GM21360 (cell line): ENCODE data around the gene GCK.

Source experiments
- ATAC-seq: cut with Tn5 transposase; IDR thresholded peaks from one replicate; pipeline ENCODE4 v1.9.1; 2021; ENCODE audit warnings: mild to moderate bottlenecking, moderate library complexity; ENCODE audit not compliant: unreplicated experiment

GCK gene

DNA sequence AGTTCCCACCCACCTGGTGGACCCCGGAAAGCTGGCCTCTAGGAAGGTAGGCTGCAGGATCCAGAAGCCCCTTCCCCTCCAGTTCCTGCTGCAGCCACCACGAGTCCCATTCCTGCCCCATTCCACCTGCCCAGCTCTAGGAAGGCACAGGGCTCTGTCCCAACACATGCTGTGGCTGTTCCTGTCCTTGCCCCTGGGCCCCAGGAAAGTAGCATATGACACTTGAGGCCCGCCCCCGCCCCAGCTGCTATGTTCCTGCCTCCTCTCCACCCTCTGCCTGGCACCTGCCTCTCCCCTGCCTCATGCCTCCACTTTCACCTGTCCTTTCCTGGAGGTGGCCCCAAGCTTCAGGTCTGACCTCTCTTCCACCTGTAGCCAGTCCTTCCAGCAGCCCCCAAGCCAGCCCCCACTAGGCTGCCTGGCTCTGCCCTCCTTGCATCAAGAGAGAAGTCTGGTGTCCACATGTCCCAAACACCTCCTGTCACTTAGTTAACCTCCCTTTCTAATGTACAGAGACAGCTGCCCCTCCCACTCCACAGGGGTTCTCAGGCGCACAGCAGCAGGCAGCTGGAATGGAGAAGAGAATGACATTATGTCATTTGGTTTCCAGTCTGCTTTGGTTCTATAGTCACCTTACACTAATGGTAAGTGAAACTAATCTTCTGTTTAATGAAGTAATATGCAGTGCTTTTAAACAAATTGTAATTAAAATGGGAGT is 34.3 kb upstream of the GCK start:
- ATAC-seq: no peak

DNA sequence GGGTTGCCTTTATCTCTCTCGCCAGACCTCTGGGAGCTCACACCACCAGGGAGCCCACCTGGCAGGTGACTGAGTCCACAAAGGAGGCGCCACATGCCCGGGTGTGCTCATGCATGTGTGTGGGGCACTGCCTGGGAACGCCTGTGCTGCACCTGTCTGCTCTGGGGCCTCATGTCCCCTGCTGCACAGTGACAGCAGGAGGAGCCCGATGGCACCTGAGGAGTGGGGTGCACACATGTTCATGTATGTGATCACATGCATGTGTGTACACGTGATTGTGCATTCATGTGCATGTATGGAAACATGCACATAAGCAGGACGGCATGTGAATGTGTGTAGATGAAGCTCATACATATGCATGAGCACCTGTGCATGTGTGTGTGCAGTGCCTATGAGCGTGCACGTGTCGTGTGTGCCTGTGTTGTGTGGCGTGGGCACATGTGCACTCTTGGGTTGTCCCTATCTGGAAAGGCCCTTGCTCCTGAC is 33.6 kb upstream of the GCK start:
- no peak for ATAC-seq

DNA sequence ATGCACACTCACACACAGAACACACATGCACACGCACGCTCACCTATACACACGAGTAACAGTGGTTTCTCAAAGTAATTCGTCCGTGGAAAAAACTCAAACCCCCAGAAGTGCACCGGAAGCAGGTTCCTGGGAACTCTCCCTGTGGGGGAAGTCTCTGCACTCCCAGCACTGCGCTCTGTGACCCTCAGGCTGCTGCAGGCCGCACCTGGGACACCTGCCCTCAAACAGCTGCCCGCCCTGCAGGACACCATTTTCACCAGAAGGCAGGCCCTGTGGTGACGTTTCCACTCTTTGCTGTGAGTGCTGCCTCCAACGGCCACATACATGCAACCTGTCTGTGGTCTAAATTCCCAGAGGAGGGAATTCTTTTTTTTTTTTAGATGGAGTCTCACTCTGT is 32.8 kb upstream of the GCK start:
- ATAC-seq: no peak

DNA sequence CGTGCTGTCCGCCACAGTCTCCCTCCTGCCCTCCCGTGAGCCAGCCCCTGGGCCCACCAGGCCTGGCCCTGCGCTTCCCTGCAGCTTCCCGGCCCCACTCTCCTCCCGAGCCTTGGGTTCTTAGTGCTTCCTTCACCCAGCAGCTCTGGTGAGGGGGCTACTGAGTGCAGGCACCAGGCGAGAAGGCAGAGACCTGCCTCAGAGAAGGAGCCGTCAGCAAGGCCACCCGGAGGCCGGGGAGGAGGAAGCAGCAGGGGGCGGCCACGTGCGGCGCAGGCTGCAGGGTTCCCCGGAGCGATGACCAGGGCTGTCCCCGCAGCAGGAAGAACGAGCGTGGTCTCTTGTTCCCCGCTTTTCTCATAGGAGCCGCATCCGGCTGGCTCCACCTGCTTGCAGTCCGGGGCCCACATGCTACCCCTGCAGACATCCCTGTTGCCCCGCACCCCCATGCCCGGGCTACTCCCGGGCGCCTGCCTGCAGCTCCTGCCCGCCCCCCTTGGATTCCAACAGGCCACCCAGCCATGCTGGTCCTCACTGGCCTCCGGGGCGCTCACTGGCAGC is 32.1 kb upstream of the GCK start:
- no peak for ATAC-seq

DNA sequence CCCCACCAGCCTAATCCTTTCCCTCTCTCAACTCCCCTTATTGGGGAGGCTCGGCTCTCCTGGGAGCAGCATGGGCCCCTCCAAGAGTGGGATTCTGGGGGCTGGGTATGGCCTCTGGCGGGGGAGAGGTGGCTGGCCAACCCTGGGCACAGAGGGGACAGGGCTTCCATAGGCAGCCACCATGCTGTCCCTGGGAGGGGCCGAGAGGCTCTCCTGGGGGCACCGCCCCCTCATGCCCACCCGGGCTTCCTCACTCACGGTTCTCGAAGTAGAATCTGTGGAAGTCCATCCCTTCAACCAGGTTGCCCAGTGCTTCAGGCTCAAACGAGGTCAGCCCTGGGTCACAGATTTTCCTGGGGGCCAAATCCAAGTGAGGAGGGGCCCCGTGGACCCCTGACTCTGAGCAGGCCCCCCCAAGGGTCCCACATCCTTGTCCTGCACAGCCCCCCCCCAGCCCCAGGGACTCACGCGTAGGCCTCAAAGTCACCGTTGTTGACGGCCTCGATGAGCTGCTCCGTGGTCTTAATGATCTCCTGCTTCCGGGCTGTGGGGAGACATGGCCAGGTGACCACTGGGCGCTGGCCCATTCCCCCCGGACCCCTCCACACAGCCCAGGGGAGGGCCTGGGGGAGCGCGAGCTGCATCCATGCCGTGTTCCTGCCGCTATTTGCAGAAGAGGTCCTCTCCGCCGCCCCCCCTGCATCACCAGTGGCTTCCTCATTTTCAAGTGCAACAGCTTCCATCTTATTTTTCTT is 31.3 kb upstream of the GCK start:
- no peak for ATAC-seq

DNA sequence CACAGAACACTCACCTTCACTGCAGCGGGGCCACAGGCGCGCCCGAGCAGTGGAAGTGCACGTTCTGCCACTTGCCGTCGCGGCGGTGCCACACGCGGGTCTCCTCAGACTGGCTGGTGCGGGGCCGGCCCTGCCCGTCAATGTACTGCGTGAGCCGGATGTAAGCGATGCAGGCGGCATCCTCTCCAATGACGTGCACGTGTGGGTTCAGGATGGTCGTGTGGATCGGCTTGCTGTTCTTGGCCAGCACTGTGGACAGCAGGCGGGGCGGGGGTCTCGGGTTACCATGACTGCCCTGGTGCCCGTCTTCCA is 30.8 kb upstream of the GCK start:
- ATAC-seq: no peak

DNA sequence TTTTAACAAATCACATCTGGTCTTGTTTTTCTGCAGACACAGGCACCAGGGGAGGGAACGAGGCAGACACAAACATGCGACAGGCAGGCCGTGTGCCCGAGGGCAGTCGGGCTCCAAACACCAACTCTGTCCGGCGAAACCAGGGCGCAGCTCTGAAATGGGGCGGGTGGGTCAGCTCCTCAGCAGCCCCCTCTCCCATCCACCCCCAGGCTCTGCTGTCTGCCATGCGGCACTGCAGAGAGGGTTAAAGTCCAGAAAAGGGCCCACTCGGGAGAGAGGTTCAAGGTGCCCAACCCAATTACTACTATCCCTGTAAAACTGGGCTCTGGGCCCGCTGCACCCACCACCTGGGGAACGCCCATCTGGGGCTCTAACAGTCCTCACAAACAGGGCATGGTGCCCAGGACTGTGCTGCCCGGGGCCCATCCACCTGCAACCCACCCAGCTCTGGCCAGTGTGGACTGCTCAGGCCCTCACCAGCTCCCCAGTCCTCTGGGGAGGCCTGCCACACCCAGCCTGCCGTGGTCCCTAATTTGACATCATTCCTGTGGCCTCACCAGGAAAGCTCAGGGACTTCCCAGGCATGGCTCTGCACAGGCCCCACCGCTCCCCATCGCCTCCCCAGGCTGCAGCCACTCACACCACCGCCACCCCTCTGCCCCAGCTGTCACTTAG is 30.3 kb upstream of the GCK start:
- ATAC-seq: no peak

DNA sequence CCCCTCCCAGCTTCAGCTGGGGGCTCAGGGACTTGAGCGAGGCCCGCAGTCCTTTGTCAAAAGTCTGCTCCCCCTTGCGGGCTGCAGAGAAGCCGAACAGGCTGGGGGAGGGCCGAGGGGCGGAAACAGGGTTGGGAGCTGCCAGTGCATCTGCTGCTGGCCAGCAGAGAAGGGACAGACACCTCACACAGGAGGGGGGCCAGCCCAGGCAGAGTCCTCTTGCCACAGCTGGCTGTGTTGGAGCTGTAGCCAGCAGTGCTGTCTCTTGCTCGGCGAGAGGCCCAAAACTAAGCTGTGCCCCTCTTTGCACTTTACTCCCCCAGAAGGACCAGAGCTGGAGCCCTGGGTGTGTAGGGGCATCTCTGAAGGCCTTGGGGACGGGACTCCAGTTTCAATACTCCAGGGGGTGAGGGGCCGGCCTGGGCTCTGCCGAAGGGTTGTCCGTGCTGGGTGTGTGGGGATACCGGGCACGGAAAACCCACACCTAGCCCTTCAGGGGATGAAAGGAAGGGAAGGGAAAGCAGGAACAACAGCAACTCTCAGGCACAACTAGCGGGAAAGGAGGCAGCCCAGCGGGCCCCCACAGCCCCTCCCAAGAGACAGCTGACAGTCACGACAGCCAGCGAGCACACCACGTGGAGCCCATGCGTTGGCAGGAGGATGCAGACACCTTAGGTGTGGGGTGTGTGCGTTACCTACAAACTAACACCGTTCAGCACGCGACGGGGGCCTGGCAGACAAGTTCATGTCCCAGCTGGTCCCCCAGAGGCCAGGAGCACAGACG is 29.4 kb upstream of the GCK start:
- ATAC-seq: no peak

DNA sequence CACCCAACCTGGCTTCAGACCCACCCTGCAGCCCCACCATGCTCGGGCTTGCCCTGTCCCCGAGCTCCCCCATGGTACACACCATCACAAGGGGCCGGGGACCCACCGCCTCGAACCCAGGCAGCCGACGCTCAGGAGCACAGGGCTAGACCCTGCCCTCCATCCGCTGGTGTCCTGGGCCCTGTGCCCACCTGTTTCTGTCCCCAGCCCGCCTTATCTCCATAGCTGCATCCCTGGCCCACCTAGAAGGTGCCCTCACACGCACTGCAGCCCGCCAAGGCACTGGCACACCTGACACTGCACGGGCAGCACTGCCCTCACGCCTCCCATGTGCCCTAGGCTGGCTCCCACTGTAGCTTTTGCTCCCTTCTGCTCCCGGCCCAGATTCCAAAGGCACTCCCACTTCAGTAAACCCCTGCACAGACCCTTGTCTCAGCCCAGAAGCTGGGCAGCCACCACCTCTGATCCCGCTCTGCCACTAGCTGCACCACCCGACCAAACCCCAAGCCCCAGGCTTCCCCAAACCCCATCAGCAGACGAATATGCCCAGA is 28.7 kb upstream of the GCK start:
- ATAC-seq: no peak

DNA sequence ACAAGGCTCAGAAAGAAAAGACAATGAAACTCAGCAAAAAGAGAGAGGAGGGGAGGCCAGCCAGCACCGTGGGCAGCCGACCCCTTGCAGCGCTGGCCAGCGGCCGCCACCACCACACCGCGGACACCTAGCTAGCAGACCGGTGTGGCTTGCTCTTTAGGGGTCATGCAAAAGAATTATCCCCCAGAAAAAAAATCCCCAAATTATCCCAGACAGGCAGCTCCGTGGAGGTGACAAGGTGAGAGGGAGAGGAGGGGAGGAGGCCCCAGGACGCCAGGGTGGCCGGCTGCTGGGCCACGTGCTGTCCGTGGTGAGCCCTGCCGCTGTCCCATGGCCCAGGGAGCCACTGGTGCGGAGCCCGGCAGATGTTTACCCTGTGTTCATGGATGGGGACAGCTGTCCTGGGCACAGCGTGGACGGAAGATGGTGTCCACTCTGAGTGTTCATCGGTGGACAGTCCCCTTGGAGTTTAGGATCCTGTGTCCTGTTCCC is 28.0 kb upstream of the GCK start:
- no peak for ATAC-seq

DNA sequence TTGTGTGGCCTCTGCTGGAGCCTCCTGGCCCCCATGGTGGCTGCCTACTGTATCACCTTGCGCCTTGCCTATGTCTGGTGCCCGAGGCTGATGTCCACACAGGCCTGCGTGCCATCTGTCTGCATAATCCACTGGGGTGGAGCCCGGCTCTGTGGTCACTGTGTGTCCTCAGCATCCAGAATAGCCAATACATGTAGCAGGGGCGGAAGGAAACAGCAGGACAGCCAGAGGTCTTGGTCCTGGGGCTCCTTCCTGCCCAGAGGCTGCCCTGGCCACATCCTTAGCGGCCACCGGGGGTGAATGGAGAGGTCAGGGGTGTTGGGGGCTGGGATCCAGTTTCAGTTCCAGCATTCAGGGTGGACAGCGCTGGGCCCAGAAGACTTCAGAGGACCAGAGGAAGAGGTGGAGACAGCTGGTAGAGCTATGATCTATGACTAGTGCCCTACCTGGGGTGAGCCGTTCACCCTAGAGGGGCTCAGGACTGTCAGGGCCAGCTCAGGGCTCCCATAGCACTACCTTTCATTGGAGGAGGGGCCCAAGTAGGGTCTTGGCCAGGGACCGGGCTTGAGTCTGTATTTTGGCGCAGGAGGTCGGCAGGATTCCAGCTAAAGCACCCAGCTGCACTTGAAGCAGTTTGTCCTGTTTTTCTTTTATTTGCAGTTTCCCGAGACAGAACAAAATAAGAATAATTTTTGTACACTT is 27.4 kb upstream of the GCK start:
- ATAC-seq: no peak

DNA sequence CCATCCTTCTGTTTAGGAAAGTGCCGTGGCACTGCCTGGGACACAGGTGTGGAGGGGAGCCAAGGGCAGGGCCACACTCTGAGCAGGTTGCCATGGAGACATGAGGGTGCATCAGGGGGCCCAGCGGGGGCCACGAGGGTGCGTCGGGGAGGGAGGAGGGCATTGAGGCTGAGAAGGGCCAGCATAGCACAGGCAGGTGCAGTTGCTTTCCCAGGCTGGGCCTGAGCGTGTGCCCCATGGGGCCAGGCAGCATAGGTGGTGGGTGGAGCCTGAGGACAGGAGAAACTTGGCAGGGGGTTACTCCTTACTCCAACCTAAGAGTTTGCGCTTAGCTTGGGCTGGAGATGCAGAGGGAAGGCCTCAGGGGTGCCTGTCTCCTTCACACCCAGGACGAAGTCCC is 26.8 kb upstream of the GCK start:
- no peak for ATAC-seq

DNA sequence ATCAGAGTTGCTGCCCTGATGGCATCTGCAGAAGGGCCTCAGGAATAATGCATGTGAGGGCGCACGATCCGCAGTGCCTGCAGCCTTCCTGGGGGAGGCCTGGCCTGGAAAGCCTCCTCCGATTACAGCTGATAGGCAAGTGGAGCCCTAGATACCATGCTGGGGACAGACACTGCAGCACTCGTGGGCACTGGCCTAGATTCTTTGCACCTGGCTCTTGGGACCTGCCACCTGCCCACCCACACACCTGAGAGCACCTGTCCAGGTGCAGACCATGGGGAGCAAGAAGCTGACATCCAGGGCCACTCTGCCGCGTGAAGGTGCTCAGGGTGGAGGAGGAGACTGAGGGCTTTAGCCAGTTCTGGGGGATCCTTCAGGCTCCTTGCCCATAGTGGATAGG is 26.3 kb upstream of the GCK start:
- ATAC-seq: no peak

DNA sequence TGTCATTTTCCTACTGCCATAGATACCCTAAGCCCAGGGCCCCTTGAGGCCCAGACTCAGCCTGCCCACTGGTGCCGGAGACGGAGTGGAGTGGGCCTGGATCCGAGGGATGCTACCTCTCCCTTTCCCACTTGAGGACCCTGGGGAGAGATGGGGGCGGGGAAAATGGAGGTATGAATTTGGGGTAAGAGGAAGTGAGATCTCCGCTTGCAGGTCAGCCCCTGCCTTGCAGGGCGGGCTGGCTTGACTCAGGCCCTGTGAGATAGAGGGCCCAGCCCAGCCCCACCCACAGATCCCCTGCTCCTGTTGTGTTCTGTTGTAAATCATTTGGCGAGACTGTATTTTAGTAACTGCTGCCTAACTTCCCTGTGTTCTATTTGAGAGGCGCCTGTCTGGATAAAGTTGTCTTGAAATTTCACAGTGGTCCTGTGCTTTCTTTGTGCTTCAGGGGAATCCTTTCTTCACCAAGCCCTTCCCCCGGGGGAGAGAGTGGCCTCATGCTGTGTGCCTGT is 24.7 kb upstream of the GCK start:
- no peak for ATAC-seq

DNA sequence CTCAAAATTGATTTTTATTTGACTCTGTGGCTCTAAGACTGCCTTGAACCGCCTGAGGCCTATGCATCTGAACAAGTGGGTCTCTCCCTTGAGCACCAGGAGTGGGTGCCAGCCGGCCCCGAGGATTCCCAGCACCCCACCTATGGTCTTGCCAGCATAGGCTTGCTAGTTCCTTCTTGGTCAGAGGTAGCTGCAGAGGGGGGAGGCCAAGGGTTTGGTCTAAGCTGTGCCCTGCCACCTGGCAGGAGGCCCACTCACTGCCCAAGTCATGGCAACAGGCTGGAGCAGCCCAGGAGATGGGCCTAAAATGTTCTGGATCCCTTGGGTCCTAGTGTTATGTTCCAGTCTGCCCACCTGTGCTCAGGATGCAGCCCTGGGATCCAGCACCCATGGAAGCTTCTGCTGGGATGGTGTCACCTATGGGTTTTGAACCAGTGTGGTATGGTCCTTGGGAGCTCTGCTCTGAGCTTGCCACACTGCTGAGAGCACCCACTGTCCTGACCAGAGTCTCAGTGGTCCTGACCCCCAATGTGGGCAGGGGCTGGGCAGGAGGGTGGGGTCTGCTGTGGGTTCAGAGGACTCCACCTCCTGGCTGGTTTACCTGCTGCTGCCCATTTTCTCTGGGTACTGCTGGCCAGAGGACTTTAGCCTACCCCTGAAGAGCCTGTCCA is 24.1 kb upstream of the GCK start:
- ATAC-seq: no peak

DNA sequence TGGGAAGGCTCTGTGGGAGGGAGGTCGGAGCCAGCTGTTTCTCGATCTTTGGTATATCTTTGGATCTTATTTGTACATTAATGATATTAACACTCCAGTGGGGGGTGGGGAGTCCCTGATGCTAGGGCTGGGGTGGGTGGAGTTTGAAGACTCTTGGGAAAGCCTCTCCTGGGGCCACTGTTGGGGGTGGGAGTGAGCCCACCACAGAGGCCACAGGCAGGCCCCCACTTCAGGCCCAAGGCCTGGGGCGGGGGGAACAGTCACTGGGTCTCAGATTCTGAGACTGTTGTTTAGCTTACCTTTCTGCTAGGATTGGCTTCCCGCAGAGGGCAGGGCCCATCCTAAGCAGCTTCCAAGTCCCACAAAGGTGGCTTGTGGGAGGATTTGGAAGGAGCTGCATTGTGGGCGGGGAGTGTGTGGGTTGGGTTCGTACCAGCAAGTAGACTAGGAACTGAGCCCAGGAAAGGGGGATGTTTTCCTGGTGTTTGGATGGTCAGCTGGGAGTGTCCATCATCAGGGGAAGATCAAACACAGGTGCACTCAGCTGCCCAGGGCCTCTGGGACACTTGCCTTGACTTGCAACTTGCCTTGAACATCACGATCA is 23.4 kb upstream of the GCK start:
- ATAC-seq: no peak

DNA sequence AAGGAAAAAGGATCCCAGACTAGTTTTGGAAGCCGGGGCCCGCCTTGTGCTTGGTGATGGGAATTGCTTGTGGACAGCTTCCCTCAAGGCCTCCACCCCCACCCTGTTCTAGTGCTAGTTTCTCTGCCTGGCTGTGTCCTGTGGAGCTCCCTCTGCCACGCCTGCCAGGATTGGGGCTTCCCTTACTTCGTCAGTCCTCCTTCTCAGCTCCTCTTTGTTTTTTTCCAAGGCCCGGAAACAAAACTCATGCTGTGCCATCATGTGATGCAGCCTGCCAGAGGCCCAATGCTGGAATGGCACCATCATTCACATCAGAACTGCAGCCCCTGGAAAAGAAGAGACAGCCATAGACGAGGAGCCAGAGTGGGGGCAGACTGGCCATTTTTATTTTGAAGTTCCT is 22.8 kb upstream of the GCK start:
- no peak for ATAC-seq

DNA sequence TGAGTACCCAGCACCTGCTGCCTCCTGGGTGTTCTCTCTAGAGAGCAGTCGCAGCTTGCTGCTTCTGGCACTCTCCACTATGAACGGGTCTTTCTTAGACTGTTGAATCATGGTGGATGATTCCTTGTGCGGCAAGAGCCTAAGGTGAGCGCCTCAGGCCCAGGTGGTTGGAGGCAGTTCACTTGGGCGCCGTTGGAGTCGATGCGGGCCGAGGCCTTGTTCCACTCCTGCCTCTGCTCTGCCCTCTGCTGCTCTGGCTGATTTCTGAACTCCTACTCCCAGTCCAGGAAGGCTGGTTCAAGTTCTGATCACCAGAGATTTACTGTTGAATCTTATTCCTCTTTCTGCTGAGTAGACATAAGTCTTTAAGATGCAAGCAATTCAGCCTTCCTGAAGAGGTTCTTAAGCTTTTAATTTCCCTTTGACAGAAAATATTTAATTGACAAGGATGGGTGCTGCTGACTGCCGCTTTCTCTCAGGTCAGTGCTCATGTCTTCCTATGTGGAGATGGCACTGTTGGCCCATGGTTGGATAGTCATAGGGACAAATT is 22.0 kb upstream of the GCK start:
- ATAC-seq: no peak

DNA sequence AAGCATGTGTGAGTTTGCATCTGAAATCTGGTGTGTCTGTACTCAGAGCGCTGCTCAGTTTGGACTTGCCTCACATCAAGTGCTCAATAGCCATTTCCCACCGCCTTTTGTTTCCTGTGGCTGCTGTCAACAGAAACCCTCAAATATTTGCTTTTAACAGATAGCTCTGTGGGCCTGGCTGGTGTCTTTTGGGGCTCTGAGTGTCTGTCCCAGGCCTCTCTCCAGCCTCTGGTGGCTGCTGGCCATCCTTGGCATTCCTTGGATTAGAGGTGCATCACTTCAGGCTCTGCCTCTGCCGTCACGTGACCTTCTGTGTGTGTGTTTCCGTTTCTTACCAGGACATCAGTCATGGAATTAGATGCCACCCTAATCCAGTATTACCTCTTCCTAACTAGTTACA is 20.9 kb upstream of the GCK start:
- ATAC-seq: no peak
